K562 (cell line): ENCODE measurements around the gene CPLX3. TPM values are rescaled to one million over a fixed set of nuclear protein-coding genes. Genes with fewer than 3 reads are reported as not detected.
A peak's percentile ranks its signal among the peaks of the same experiment; 100 is the strongest.

Source experiments
- ELF4 ChIP-seq: fragments of 450-650 bp; formaldehyde crosslinking; IDR thresholded peaks from 2 replicates; pipeline ENCODE4 v1.4.0; 2022; ENCODE audit warnings: missing genetic modification characterization
- POLR2AphosphoS2 ChIP-seq: IDR thresholded peaks from 2 replicates; pipeline ENCODE4 v1.6.1; 2012; ENCODE audit warnings: low read length, improper control_type of control experiment
- SP2 ChIP-seq: IDR thresholded peaks from 2 replicates; pipeline ENCODE4 v1.6.1; 2011; ENCODE audit warnings: mild to moderate bottlenecking, low read depth, low read length, moderate library complexity; ENCODE audit not compliant: poor library complexity, severe bottlenecking; ENCODE audit errors: extremely low read depth
- TAL1 ChIP-seq: fragments of 450-650 bp; IDR thresholded peaks from 2 replicates; pipeline ENCODE4 v1.6.1; 2016; ENCODE audit warnings: mild to moderate bottlenecking
- TEAD4 ChIP-seq, 2 experiments: sonication (generic) in 1 of 2; formaldehyde crosslinking in 1 of 2; IDR thresholded peaks; 2 replicates each; pipeline versions ENCODE4 v1.6.1 to v1.8.0; 2012 to 2022; ENCODE audit warnings: borderline replicate concordance in 1 of 2, inconsistent platforms in 1 of 2, low read length in 1 of 2, mild to moderate bottlenecking in 1 of 2, missing genetic modification reagents in 1 of 2
- ZFP1 ChIP-seq: fragments of 450-650 bp; formaldehyde crosslinking; IDR thresholded peaks from 2 replicates; pipeline ENCODE4 v1.4.0; 2020; ENCODE audit warnings: mild to moderate bottlenecking, mixed read lengths
- ZNF668 ChIP-seq: fragments of 250-450 bp; sonication (Bioruptor Pico); IDR thresholded peaks from 2 replicates; pipeline ENCODE4 v1.8.0; 2022; ENCODE audit warnings: mild to moderate bottlenecking, inconsistent platforms
- polyA plus RNA-seq, 8 experiments: library from polyadenylated mRNA; depleted of rRNA in 4 of 8; stranded (reverse) in 5 of 8; unstranded in 3 of 8; fragments of >200 nt; fragmentation: Nextera tagmentation in 2 of 8; fragmentation: Illumina TruSeq in 1 of 8; extraction: Ambion mirVana in 2 of 8; extraction: Trizol in 1 of 8; gene quantifications; 2 replicates each; pipeline versions ENCODE4 v1.2.1 to v1.2.3, GENCODE V29; 2011 to 2014; ENCODE audit warnings: inconsistent platforms in 1 of 8, missing spikeins in 1 of 8
- total RNA-seq, 7 experiments: library from RNA; depleted of rRNA in 6 of 7; stranded (reverse); fragments of >200 nt in 6 of 7; fragmentation: Illumina TruSeq in 2 of 7; extraction: Trizol in 2 of 7; gene quantifications; 2 replicates each; pipeline versions ENCODE4 v1.2.1 to v1.2.3, GENCODE V29; 2011 to 2021; ENCODE audit warnings: low replicate concordance in 1 of 7
- TF ChIP-seq, protein P1 (sequence below): fragments of 250-450 bp; sonication (Bioruptor Pico); IDR thresholded peaks from 2 replicates; pipeline ENCODE4 v1.4.0; 2020
- TF ChIP-seq, protein P2 (sequence below): fragments of 250-450 bp; sonication (Bioruptor Pico); IDR thresholded peaks from 2 replicates; pipeline ENCODE4 v1.5.0; 2021; ENCODE audit warnings: mild to moderate bottlenecking, borderline replicate concordance
- TF ChIP-seq, protein P3 (sequence below): fragments of 450-650 bp; IDR thresholded peaks from 2 replicates; pipeline ENCODE4 v1.6.1; 2018; ENCODE audit not compliant: partially characterized antibody
- TF ChIP-seq, protein P4 (sequence below): IDR thresholded peaks from 2 replicates; pipeline ENCODE4 v1.6.1; 2012; ENCODE audit warnings: low read depth, low read length, improper control_type of control experiment, borderline replicate concordance

The CPLX3 gene
- total and polyA plus RNA-seq, 9 of the 15 experiments (the other 6 are each of a cell fraction or from before 2014, with no cell fraction given) = not detected

DNA sequence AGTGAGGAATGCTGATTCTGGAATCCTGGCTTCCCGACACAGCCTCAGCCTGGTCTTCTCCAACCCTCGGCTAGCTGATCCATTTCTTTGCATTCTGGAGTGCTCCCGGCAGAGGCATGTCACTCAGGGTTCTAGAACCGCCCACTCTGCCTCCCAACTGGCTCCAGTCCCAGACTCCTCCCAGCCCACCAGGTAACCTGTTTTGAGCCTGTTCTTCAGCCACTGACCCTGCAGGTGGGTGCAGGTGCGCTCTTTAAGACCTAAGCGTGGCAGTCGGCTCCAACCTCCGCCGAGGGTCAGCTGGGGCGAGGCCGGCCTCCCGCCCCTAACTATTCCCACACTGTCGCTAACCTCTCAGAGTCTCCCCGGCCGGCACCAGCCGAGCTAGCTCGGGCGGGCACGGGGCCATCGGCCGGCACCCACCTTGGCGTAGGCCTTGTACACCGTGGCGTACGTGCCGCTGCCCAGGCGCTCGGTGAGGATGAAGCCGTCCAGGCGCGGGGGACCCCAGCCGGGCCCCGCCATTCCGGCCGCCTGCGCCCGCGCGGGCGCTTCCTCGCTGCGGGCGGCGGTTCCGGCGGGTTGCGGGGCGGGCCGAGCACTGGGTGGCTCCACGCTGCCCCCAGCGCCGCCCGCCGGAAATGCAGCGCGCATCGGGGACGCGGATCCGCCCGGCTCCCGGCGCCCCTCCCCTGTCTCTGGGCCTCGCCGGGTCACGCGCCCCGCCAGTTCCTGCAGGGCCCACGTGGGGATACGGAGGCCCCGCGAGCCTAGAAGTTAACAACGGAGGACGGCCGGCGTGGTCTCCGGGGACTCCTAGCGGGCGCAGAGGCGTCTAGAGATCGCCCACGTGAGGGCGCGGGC lies 16.4 kb downstream of the CPLX3 start, which contains the start of gene ULK3 (continued):
- TF ChIP-seq, protein P1, sequence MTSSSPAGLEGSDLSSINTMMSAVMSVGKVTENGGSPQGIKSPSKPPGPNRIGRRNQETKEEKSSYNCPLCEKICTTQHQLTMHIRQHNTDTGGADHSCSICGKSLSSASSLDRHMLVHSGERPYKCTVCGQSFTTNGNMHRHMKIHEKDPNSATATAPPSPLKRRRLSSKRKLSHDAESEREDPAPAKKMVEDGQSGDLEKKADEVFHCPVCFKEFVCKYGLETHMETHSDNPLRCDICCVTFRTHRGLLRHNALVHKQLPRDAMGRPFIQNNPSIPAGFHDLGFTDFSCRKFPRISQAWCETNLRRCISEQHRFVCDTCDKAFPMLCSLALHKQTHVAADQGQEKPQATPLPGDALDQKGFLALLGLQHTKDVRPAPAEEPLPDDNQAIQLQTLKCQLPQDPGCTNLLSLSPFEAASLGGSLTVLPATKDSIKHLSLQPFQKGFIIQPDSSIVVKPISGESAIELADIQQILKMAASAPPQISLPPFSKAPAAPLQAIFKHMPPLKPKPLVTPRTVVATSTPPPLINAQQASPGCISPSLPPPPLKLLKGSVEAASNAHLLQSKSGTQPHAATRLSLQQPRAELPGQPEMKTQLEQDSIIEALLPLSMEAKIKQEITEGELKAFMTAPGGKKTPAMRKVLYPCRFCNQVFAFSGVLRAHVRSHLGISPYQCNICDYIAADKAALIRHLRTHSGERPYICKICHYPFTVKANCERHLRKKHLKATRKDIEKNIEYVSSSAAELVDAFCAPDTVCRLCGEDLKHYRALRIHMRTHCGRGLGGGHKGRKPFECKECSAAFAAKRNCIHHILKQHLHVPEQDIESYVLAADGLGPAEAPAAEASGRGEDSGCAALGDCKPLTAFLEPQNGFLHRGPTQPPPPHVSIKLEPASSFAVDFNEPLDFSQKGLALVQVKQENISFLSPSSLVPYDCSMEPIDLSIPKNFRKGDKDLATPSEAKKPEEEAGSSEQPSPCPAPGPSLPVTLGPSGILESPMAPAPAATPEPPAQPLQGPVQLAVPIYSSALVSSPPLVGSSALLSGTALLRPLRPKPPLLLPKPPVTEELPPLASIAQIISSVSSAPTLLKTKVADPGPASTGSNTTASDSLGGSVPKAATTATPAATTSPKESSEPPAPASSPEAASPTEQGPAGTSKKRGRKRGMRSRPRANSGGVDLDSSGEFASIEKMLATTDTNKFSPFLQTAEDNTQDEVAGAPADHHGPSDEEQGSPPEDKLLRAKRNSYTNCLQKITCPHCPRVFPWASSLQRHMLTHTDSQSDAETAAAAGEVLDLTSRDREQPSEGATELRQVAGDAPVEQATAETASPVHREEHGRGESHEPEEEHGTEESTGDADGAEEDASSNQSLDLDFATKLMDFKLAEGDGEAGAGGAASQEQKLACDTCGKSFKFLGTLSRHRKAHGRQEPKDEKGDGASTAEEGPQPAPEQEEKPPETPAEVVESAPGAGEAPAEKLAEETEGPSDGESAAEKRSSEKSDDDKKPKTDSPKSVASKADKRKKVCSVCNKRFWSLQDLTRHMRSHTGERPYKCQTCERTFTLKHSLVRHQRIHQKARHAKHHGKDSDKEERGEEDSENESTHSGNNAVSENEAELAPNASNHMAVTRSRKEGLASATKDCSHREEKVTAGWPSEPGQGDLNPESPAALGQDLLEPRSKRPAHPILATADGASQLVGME (CRISPR knock-in tag) = no peak
- TF ChIP-seq ZFP1 (CRISPR knock-in tag) = no peak
- no peak for TF ChIP-seq TAL1
- TF ChIP-seq, protein P2, sequence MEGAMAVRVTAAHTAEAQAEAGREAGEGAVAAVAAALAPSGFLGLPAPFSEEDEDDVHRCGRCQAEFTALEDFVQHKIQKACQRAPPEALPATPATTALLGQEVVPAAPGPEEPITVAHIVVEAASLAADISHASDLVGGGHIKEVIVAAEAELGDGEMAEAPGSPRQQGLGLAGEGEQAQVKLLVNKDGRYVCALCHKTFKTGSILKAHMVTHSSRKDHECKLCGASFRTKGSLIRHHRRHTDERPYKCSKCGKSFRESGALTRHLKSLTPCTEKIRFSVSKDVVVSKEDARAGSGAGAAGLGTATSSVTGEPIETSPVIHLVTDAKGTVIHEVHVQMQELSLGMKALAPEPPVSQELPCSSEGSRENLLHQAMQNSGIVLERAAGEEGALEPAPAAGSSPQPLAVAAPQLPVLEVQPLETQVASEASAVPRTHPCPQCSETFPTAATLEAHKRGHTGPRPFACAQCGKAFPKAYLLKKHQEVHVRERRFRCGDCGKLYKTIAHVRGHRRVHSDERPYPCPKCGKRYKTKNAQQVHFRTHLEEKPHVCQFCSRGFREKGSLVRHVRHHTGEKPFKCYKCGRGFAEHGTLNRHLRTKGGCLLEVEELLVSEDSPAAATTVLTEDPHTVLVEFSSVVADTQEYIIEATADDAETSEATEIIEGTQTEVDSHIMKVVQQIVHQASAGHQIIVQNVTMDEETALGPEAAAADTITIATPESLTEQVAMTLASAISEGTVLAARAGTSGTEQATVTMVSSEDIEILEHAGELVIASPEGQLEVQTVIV (CRISPR knock-in tag) = no peak
- TF ChIP-seq ZNF668 (CRISPR knock-in tag) = no peak
- TF ChIP-seq TEAD4 (IDR thresholded peaks at IDR 0.05; ENCODE audit: low read length) = no peak; the same call in 1 of the 2 replicates
- TF ChIP-seq TEAD4 (CRISPR knock-in tag; IDR thresholded peaks at IDR 0.05; ENCODE audit: borderline replicate concordance) = no peak
- no peak for TF ChIP-seq ELF4 (CRISPR knock-in tag)
- TF ChIP-seq, protein P3, sequence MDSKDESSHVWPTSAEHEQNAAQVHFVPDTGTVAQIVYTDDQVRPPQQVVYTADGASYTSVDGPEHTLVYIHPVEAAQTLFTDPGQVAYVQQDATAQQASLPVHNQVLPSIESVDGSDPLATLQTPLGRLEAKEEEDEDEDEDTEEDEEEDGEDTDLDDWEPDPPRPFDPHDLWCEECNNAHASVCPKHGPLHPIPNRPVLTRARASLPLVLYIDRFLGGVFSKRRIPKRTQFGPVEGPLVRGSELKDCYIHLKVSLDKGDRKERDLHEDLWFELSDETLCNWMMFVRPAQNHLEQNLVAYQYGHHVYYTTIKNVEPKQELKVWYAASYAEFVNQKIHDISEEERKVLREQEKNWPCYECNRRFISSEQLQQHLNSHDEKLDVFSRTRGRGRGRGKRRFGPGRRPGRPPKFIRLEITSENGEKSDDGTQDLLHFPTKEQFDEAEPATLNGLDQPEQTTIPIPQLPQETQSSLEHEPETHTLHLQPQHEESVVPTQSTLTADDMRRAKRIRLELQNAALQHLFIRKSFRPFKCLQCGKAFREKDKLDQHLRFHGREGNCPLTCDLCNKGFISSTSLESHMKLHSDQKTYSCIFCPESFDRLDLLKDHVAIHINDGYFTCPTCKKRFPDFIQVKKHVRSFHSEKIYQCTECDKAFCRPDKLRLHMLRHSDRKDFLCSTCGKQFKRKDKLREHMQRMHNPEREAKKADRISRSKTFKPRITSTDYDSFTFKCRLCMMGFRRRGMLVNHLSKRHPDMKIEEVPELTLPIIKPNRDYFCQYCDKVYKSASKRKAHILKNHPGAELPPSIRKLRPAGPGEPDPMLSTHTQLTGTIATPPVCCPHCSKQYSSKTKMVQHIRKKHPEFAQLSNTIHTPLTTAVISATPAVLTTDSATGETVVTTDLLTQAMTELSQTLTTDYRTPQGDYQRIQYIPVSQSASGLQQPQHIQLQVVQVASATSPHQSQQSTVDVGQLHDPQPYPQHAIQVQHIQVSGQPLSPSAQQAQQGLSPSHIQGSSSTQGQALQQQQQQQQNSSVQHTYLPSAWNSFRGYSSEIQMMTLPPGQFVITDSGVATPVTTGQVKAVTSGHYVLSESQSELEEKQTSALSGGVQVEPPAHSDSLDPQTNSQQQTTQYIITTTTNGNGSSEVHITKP = no peak
- TF ChIP-seq SP2 = no peak
- TF ChIP-seq, protein P4, sequence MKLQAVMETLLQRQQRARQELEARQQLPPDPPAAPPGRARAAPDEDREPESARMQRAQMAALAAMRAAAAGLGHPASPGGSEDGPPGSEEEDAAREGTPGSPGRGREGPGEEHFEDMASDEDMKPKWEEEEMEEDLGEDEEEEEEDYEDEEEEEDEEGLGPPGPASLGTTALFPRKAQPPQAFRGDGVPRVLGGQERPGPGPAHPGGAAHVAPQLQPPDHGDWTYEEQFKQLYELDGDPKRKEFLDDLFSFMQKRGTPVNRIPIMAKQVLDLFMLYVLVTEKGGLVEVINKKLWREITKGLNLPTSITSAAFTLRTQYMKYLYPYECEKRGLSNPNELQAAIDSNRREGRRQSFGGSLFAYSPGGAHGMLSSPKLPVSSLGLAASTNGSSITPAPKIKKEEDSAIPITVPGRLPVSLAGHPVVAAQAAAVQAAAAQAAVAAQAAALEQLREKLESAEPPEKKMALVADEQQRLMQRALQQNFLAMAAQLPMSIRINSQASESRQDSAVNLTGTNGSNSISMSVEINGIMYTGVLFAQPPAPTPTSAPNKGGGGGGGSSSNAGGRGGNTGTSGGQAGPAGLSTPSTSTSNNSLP = no peak
- peak; percentile 65; the same call in 1 of the 2 replicates for TF ChIP-seq POLR2AphosphoS2
